K562 (cell line): ENCODE results near the gene SERPINA1. TPM values are rescaled to one million over a fixed set of nuclear protein-coding genes. Genes with fewer than 3 reads are reported as not detected.

Experiments used
- ATAC-seq: fragments of 200-7000 bp; cut with Tn5 transposase; 3 replicates; pipeline ENCODE4 v1.9.1; 2020; ENCODE audit warnings: moderate library complexity
- BruUV-seq: library from RNA; stranded (reverse); fragments of 400-500 nt; replicated peaks from 2 replicates; lab custom pipeline; 2021; lab: Mats Ljungman, UMichigan
- CTCF ChIA-PET: fragments of 300-600 bp; formaldehyde crosslinking; extraction: SDS; loops from one replicate; lab custom pipeline; 2021; ENCODE audit warnings: low intra/inter-chr PET ratio; lab: Yijun Ruan, JAX
- POLR2A ChIA-PET: fragments of 300-600, 350-650 bp; sonication (Branson Sonifier 250); formaldehyde crosslinking; extraction: SDS; loops from one replicate; lab custom pipeline; 2021; ENCODE audit warnings: antibody characterized with exemption, inconsistent platforms; lab: Yijun Ruan, JAX
- DNase-seq, 4 experiments: peaks; one replicate each; pipeline versions ENCODE4 v3.0.0 to v3.0.0-alpha.2; 2011 to 2018; ENCODE audit warnings: low spot score in 3 of 4, mixed read lengths in 3 of 4; ENCODE audit errors: extremely low read depth in 1 of 4
- FAIRE-seq: peaks from 2 replicates; lab custom pipeline; 2011; peaks lifted over from hg19 to GRCh38; lab: Jason Lieb, UNC
- H2AFZ ChIP-seq: 2 replicates; pipeline ENCODE4 v1.6.0; 2011; ENCODE audit warnings: low read depth, low read length, control low read depth, inconsistent platforms
- H3K27ac ChIP-seq: fragments of 200-600 bp; 3 replicates; pipeline ENCODE4 v1.8.0; 2011; ENCODE audit warnings: low read depth, mild to moderate bottlenecking, control low read depth, inconsistent platforms, low read length, moderate library complexity, mixed read lengths; ENCODE audit errors: extremely low read depth
- H3K27me3 ChIP-seq, 2 experiments: fragments of 300-600 bp in 1 of 2; 2 replicates in 1 of 2; 3 replicates in 1 of 2; pipeline versions ENCODE4 v1.6.0 to v1.8.0; 2011; ENCODE audit warnings: inconsistent platforms in 2 of 2, low read length in 2 of 2, mild to moderate bottlenecking in 1 of 2, mixed read lengths in 1 of 2, moderate library complexity in 1 of 2; ENCODE audit not compliant: control insufficient read depth in 2 of 2, insufficient read depth in 2 of 2
- H3K36me3 ChIP-seq: fragments of 300-600 bp; 3 replicates; pipeline ENCODE4 v1.8.0; 2011; ENCODE audit warnings: mild to moderate bottlenecking, low read length, inconsistent platforms; ENCODE audit not compliant: control insufficient read depth, insufficient read depth
- H3K4me1 ChIP-seq, 2 experiments: fragments of 200-600 bp in 1 of 2; replicated peaks in 1 of 2; 2 replicates in 1 of 2; 3 replicates in 1 of 2; pipeline versions ENCODE4 v1.5.1 to v1.8.0; 2011; ENCODE audit warnings: inconsistent platforms in 2 of 2, low read length in 2 of 2, mild to moderate bottlenecking in 1 of 2, mixed read lengths in 1 of 2, moderate library complexity in 1 of 2; ENCODE audit not compliant: control insufficient read depth in 2 of 2, insufficient read depth in 2 of 2
- H3K4me2 ChIP-seq: 2 replicates; pipeline ENCODE4 v1.6.1; 2011; ENCODE audit warnings: low read length, control low read depth, inconsistent platforms, mixed read lengths; ENCODE audit not compliant: insufficient read depth
- H3K4me3 ChIP-seq: fragments of 200-600 bp; sonication (generic), shearing (Covaris generic); 2 replicates; pipeline ENCODE4 v1.5.1; 2016; ENCODE audit warnings: control low read depth, inconsistent platforms
- H3K79me2 ChIP-seq: fragments of 200-600 bp; 3 replicates; pipeline ENCODE4 v1.8.0; 2011; ENCODE audit warnings: low read length, inconsistent platforms; ENCODE audit not compliant: control insufficient read depth, insufficient read depth
- H3K9ac ChIP-seq, 2 experiments: 2 replicates each; pipeline versions ENCODE4 v1.6.0 to v1.6.1; 2011; ENCODE audit warnings: low read depth in 2 of 2, low read length in 2 of 2, control low read depth in 1 of 2, inconsistent platforms in 1 of 2, mild to moderate bottlenecking in 1 of 2, mixed read lengths in 1 of 2; ENCODE audit not compliant: insufficient read depth in 1 of 2
- H3K9me1 ChIP-seq: one replicate; pipeline ENCODE4 v1.6.0; 2011; ENCODE audit warnings: inconsistent platforms, mild to moderate bottlenecking, low read length, moderate library complexity; ENCODE audit not compliant: control insufficient read depth, insufficient read depth
- H3K9me3 ChIP-seq: replicated peaks from 2 replicates; pipeline ENCODE4 v1.5.1; 2011; ENCODE audit warnings: low read depth, low read length, inconsistent platforms; ENCODE audit not compliant: control insufficient read depth, insufficient read depth
- H4K20me1 ChIP-seq: replicated peaks from 2 replicates; pipeline ENCODE4 v1.6.1; 2011; ENCODE audit warnings: low read length, inconsistent platforms, mixed read lengths; ENCODE audit not compliant: control insufficient read depth, insufficient read depth
- DACH1 ChIP-seq: fragments of 450-650 bp; IDR thresholded peaks from 2 replicates; pipeline ENCODE4 v1.6.1; 2018; ENCODE audit not compliant: partially characterized antibody
- FOXP1 ChIP-seq: sonication (generic); formaldehyde crosslinking; IDR thresholded peaks from 2 replicates; pipeline ENCODE4 v1.8.0; 2022; ENCODE audit warnings: mild to moderate bottlenecking, missing genetic modification reagents
- GTF2E2 ChIP-seq: fragments of 200-800 bp; sonication (Bioruptor generic); IDR thresholded peaks from 2 replicates; pipeline ENCODE4 v1.6.1; 2016; ENCODE audit warnings: missing genetic modification characterization, missing compliant biosample characterization
- HDAC2 ChIP-seq: fragments of 450-650 bp; IDR thresholded peaks from 2 replicates; pipeline ENCODE4 v1.6.1; 2016; ENCODE audit warnings: mild to moderate bottlenecking
- POLR2B ChIP-seq: fragments of 450-650 bp; IDR thresholded peaks from 2 replicates; pipeline ENCODE4 v1.6.1; 2018; ENCODE audit warnings: low read depth; ENCODE audit not compliant: partially characterized antibody
- TAF1 ChIP-seq: IDR thresholded peaks from 2 replicates; pipeline ENCODE4 v1.6.1; 2011; ENCODE audit warnings: mild to moderate bottlenecking, low read length, moderate library complexity; ENCODE audit not compliant: insufficient read depth, control insufficient read depth, severe bottlenecking; ENCODE audit errors: extremely low read depth
- TBP ChIP-seq: optimal IDR thresholded peaks from 2 replicates; pipeline ENCODE3; 2011; ENCODE audit warnings: low read depth, low read length, improper control_type of control experiment
- in situ Hi-C: fragments of 300-500 bp; cut with MboI; formaldehyde crosslinking; loops from 4 replicates; pipeline ENCODE4 v1.15.0; 2018; ENCODE audit warnings: inconsistent platforms, mixed read lengths
- intact Hi-C: fragments of 100-400 bp; cut with micrococcal nuclease; formaldehyde crosslinking; loops from 2 replicates; pipeline ENCODE4 v1.14.2; 2022
- polyA plus RNA-seq, 8 experiments: library from polyadenylated mRNA; depleted of rRNA in 4 of 8; stranded (reverse) in 5 of 8; unstranded in 3 of 8; fragments of >200 nt; fragmentation: Nextera tagmentation in 2 of 8; fragmentation: Illumina TruSeq in 1 of 8; extraction: Ambion mirVana in 2 of 8; extraction: Trizol in 1 of 8; gene quantifications; 2 replicates each; pipeline versions ENCODE4 v1.2.1 to v1.2.3, GENCODE V29; 2011 to 2014; ENCODE audit warnings: inconsistent platforms in 1 of 8, missing spikeins in 1 of 8
- total RNA-seq, 7 experiments: library from RNA; depleted of rRNA in 6 of 7; stranded (reverse); fragments of >200 nt in 6 of 7; fragmentation: Illumina TruSeq in 2 of 7; extraction: Trizol in 2 of 7; gene quantifications; 2 replicates each; pipeline versions ENCODE4 v1.2.1 to v1.2.3, GENCODE V29; 2011 to 2021; ENCODE audit warnings: low replicate concordance in 1 of 7

The SERPINA1 gene
- total and polyA plus RNA-seq, 9 of the 15 experiments (the other 6 are each of a cell fraction or from before 2014, with no cell fraction given), result 4.1 TPM; not detected in 8

GRCh38 chr14:94396628-94397225 is 8.3 kb upstream of the SERPINA1 start:
- Histone ChIP-seq H3K9me1 (no peaks in the 10 kb centered on the region), H3K9me3 (no peaks in the 10 kb centered on the region), H3K9ac (no peak overlapping the region), H3K4me1 (no peaks in the 10 kb centered on the region), H3K79me2 (no peaks in the 10 kb centered on the region), H3K4me2 (no peak overlapping the region), H3K27me3 (peaks cover 0 to 5% of the 10 kb centered on the region in 2 experiments; a peak in 1 of 5 replicates), H3K36me3 (no peaks in the 10 kb centered on the region), H2AFZ (no peak overlapping the region), H4K20me1 (no peaks in the 10 kb centered on the region), H3K27ac (no peak overlapping the region), H3K4me3 (no peak overlapping the region)
- TF ChIP-seq FOXP1 (CRISPR knock-in tag) (no peak), TAF1 (no peak), TBP (no peak), HDAC2 (no peak), DACH1 (no peak), GTF2E2 (tag) (no peak), POLR2B (no peak)
- intact Hi-C loops, result no loop called here
- FAIRE-seq (no peak), DNase-seq (no peak), ATAC-seq (no peak)
- in situ Hi-C loops, result no loop called here
- POLR2A ChIA-PET, result no interaction called here
- BruUV-seq, result no TSS peak
- CTCF ChIA-PET, result no interaction called here
